Astrocyte of the cerebellum (primary cell): Measurements from ENCODE around the gene DPYD.

ENCODE experiments used
- DNase-seq: peaks from one replicate; pipeline ENCODE4 v3.0.0-alpha.2; 2011; ENCODE audit warnings: low read depth
- H3K4me3 ChIP-seq: 2 replicates; pipeline ENCODE4 v1.5.1; 2011; ENCODE audit warnings: mild to moderate bottlenecking, low read depth, low read length, moderate library complexity
- in situ Hi-C: cut with HindIII; loops from 2 replicates; pipeline ENCODE4 v1.10.0; 2017; ENCODE audit warnings: low sequenced_read_pairs
- TF ChIP-seq, protein P1 (sequence below): IDR thresholded peaks from 2 replicates; pipeline ENCODE4 v1.5.1; 2012; ENCODE audit warnings: low read length, low read depth, moderate library complexity, mild to moderate bottlenecking; ENCODE audit errors: missing control alignments

The DPYD gene

DNA sequence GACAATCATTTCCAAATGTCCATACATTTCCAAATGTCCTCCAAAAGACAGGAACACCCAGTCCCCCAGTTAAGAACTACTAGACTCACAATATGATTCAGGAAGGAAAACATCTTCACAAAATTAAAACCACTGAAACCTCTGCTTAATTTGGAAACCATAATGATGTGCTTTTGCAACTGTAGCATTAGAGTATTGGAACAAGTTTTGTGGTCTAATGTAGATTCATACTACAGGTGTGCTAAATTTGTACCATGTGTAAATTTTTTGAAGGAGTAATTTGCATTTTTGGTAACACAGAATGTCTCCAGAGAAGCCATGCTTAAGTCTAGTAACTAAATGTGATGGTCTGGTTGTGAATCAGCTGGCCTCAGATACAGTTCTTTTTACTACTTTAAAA, 129.6 kb downstream of the DPYD start:
- TF ChIP-seq, protein P1, sequence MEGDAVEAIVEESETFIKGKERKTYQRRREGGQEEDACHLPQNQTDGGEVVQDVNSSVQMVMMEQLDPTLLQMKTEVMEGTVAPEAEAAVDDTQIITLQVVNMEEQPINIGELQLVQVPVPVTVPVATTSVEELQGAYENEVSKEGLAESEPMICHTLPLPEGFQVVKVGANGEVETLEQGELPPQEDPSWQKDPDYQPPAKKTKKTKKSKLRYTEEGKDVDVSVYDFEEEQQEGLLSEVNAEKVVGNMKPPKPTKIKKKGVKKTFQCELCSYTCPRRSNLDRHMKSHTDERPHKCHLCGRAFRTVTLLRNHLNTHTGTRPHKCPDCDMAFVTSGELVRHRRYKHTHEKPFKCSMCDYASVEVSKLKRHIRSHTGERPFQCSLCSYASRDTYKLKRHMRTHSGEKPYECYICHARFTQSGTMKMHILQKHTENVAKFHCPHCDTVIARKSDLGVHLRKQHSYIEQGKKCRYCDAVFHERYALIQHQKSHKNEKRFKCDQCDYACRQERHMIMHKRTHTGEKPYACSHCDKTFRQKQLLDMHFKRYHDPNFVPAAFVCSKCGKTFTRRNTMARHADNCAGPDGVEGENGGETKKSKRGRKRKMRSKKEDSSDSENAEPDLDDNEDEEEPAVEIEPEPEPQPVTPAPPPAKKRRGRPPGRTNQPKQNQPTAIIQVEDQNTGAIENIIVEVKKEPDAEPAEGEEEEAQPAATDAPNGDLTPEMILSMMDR, result no peak
- no peak for DNase-seq
- in situ Hi-C loops, result no loop called here
- no peak overlapping the region for H3K4me3 ChIP-seq

DNA sequence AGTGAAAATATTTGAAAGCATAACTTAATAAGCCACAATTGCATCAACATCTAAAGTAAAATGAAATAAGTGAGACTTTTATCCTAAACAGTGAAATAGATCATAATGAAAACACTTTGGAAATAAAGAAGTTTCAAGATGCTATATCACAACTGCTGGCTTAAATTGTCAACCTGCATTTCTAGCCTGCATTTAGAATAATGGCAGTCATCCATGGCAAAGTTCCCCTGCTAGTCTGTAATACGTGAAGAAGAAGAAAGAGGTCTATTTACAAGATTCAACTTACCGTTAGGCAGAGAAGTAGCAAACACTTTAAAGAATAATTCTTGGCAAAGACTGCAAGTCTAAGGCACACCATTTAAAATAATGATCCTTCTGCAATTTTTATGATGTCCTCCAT, 133.6 kb downstream of the DPYD start:
- TF ChIP-seq, protein P1, result no peak
- in situ Hi-C loops, result no loop called here
- no peak overlapping the region for H3K4me3 ChIP-seq
- DNase-seq, result no peak

DNA sequence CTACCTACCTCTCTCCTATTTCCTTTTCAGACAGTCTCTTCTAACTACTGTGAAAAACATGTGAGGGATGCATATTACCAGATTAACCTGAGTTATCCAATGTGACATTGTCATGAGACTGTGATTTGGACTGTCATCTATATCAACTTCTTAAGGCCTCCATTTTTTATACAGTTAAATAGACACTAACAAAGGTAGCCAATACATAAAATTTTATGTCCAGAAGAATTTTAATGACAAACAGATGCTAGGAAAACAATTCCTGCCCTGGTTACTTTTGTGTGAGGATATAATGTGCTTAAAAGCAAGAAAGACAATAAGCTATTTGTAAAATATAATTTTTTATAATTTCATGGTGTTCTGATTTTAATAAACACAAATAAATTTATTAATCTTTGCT, 136.2 kb downstream of the DPYD start:
- in situ Hi-C loops, result no loop called here

DNA sequence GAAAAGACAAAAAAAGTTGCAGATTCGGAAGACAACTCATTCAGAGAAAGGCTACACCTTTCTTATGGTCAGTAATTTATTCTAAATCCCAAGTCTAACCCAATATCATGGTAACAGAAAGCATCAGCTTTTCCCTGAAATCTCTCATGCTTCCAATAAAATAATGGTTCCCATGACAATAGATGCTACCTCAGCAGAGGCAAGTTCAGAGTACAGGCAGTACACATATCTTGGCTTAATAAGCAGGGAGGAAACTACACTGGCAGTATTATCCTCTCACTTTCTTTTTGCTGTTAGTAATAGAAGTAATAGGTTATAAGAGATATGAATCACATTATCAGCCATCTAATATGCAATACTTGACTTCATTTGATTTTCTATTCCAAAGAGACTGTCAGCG, 137.1 kb downstream of the DPYD start:
- no peak for DNase-seq
- TF ChIP-seq, protein P1, result no peak

More for the DNA sequence above, 136.2 kb downstream of the DPYD start:
- TF ChIP-seq, protein P1, result no peak
- no peak overlapping the region for H3K4me3 ChIP-seq
- DNase-seq, result no peak

DNA sequence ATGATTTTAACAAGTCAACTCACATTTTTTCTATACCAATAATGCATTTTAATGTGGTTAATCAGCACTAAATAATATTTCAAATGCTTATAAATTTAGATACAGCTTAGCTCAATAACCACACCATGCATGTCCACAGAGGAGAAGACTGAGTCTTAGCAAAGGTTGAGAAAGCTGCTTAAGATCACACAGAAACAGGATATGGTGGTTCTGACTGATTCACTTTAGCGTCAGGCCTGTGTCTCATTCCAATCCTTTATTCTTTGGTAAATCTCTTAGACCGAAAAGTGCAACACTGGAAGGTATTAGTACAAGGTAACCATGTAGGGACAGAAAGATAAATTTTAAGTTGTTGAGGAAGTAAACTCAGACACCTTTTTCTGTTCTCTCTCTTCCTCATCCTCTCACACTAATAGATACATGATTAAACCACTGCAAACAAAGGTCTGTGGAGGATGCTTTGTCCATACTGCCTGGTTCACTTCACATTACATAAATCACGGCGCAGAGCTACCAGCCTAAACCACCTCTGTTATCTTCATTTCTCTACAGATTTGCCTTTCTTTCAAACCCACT, 139.0 kb downstream of the DPYD start:
- H3K4me3 ChIP-seq, result no peak overlapping the region
- TF ChIP-seq, protein P1, result no peak
- no peak for DNase-seq
- in situ Hi-C loops, result no loop called here

More for the DNA sequence above, 137.1 kb downstream of the DPYD start:
- no peak overlapping the region for H3K4me3 ChIP-seq
- in situ Hi-C loops, result no loop called here

DNA sequence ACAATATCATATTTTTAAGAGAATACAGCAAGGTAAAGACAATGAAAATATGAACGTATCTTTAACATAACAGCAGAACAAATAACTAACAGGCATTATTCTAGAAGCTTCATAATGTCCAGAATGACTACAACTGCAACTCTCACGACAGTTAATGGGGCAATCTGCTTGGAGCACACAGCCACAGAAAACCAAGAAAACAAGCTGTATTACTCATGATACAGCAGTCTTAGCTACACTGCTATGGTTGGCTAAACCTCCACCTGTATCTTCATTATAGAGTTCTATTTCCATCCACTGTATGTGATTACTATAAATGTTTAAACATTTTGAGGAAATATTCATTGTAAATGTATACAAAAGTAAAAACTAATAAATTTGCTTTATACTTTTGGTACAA, 139.9 kb downstream of the DPYD start:
- no peak overlapping the region for H3K4me3 ChIP-seq
- in situ Hi-C loops, result no loop called here
- no peak for DNase-seq
- TF ChIP-seq, protein P1, result no peak
